IMR-90 (cell line): ENCODE data around the gene ZRANB3.

Experiments
- BHLHE40 ChIP-seq: fragments of 150-350 bp; IDR thresholded peaks from 2 replicates; pipeline ENCODE4 v1.6.1; 2016; ENCODE audit warnings: mild to moderate bottlenecking, low read depth, low read length
- CEBPB ChIP-seq: IDR thresholded peaks from 2 replicates; pipeline ENCODE4 v1.6.1; 2012; ENCODE audit warnings: low read depth, low read length, improper control_type of control experiment
- CHD1 ChIP-seq: IDR thresholded peaks from 2 replicates; pipeline ENCODE4 v1.6.1; 2012; ENCODE audit warnings: low read depth, low read length, improper control_type of control experiment
- POLR2A ChIP-seq: IDR thresholded peaks from 2 replicates; pipeline ENCODE4 v1.6.1; 2012; ENCODE audit warnings: mild to moderate bottlenecking, low read depth, low read length
- RCOR1 ChIP-seq: IDR thresholded peaks from 2 replicates; pipeline ENCODE4 v1.6.1; 2012; ENCODE audit warnings: mild to moderate bottlenecking, low read length, improper control_type of control experiment; ENCODE audit not compliant: insufficient replicate concordance
- RFX5 ChIP-seq: IDR thresholded peaks from 2 replicates; pipeline ENCODE4 v1.8.0; 2012; ENCODE audit warnings: low read depth, mild to moderate bottlenecking, low read length, moderate library complexity
- USF2 ChIP-seq: fragments of 150-350 bp; IDR thresholded peaks from 2 replicates; pipeline ENCODE4 v1.6.1; 2017; ENCODE audit warnings: mild to moderate bottlenecking, antibody characterized with exemption, low read length, low read depth
- TF ChIP-seq, protein P1 (sequence below): conservative IDR thresholded peaks from 2 replicates; pipeline ENCODE4 v1.5.1; 2012; ENCODE audit warnings: mild to moderate bottlenecking, low read depth, low read length, improper control_type of control experiment
- TF ChIP-seq, protein P2 (sequence below): fragments of 150-350 bp; IDR thresholded peaks from 2 replicates; pipeline ENCODE4 v1.6.1; 2016; ENCODE audit warnings: low read depth, mild to moderate bottlenecking, low read length, moderate library complexity, borderline replicate concordance

DNA sequence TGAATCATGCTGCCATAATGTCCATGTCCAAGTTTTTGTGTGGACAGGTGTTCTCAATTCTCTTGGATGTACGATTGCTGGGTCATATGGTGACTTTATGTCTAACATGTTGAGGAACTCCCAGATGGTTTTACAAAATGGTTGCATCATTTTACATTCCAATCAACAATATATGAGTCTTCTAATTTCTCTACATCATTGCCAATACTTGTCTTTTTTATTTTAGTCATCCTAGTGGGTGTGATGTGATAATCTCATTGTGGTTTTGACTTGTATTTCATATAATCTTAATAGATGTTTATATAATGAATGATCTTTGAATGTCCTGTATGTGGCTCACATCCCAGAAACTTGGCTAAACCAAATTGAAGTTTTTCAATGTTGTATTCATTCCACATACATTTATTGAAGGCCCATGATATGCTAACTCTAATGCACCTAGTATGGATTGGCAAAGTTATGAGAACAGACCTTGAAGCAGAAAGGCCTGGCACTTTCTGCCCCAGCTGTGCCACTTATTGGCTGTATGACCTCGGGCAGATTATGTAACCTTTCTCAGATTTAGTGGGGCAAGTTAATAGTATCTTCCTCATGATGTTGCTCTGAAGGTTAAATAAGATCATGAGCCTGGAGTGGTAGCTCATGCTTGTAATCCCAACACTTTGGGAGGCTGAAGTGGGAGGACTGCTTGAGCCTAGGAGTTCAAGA lies 273.5 kb downstream of the ZRANB3 start:
- no peak for TF ChIP-seq CHD1
- no peak for TF ChIP-seq RFX5
- TF ChIP-seq POLR2A, result no peak
- no peak for TF ChIP-seq BHLHE40
- TF ChIP-seq, protein P1, sequence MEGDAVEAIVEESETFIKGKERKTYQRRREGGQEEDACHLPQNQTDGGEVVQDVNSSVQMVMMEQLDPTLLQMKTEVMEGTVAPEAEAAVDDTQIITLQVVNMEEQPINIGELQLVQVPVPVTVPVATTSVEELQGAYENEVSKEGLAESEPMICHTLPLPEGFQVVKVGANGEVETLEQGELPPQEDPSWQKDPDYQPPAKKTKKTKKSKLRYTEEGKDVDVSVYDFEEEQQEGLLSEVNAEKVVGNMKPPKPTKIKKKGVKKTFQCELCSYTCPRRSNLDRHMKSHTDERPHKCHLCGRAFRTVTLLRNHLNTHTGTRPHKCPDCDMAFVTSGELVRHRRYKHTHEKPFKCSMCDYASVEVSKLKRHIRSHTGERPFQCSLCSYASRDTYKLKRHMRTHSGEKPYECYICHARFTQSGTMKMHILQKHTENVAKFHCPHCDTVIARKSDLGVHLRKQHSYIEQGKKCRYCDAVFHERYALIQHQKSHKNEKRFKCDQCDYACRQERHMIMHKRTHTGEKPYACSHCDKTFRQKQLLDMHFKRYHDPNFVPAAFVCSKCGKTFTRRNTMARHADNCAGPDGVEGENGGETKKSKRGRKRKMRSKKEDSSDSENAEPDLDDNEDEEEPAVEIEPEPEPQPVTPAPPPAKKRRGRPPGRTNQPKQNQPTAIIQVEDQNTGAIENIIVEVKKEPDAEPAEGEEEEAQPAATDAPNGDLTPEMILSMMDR, result no peak
- TF ChIP-seq USF2, result no peak
- no peak for TF ChIP-seq RCOR1
- TF ChIP-seq CEBPB, result peak; percentile 77
- TF ChIP-seq, protein P2, sequence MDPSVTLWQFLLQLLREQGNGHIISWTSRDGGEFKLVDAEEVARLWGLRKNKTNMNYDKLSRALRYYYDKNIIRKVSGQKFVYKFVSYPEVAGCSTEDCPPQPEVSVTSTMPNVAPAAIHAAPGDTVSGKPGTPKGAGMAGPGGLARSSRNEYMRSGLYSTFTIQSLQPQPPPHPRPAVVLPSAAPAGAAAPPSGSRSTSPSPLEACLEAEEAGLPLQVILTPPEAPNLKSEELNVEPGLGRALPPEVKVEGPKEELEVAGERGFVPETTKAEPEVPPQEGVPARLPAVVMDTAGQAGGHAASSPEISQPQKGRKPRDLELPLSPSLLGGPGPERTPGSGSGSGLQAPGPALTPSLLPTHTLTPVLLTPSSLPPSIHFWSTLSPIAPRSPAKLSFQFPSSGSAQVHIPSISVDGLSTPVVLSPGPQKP, result no peak
